Measurements from ENCODE around the gene MSLN. TPM values are rescaled to one million over a fixed set of nuclear protein-coding genes. Genes with fewer than 3 reads are reported as not detected.
"Not testable (repeated sequence)": the region's sequence is repeated elsewhere in the genome, so short reads cannot be mapped to it uniquely, and the experiment has no call there.

The MSLN gene
- polyA plus RNA-seq, 1 donor = 0.34 TPM

GRCh38 chr16:774086-775001, 13.8 kb downstream of the MSLN start:
- no peak for DNase-seq (ENCODE audit: low read depth)

- no peak for DNase-seq (ENCODE audit: low read depth)
Observed at GRCh38 chr16:775236-775796, 14.8 kb downstream of the MSLN start.

- DNase-seq (ENCODE audit: low read depth) = not testable (repeated sequence)
Observed at GRCh38 chr16:776298-776697, 15.8 kb downstream of the MSLN start.

GRCh38 chr16:776824-777223, 16.3 kb downstream of the MSLN start:
- DNase-seq (ENCODE audit: low read depth) = no peak

GRCh38 chr16:777826-778225, 17.3 kb downstream of the MSLN start:
- no peak for DNase-seq (ENCODE audit: low read depth)

GRCh38 chr16:778447-778846, 17.9 kb downstream of the MSLN start:
- DNase-seq (ENCODE audit: low read depth) = no peak

- no peak for DNase-seq (ENCODE audit: low read depth)
Observed at GRCh38 chr16:778909-779527, 18.5 kb downstream of the MSLN start.

GRCh38 chr16:779561-779960, 19.0 kb downstream of the MSLN start:
- no peak for DNase-seq (ENCODE audit: low read depth)

- DNase-seq (ENCODE audit: low read depth) = no peak
Observed at GRCh38 chr16:780296-780695, 19.8 kb downstream of the MSLN start.

- DNase-seq (ENCODE audit: low read depth) = no peak
Observed at GRCh38 chr16:781346-782010, 20.9 kb downstream of the MSLN start.

- DNase-seq (ENCODE audit: low read depth) = no peak
Observed at GRCh38 chr16:782258-782657, 21.7 kb downstream of the MSLN start.

- no peak for DNase-seq (ENCODE audit: low read depth)
Observed at GRCh38 chr16:782766-783403, 22.4 kb downstream of the MSLN start.

- no peak for DNase-seq (ENCODE audit: low read depth)
Observed at GRCh38 chr16:783404-784161, 23.0 kb downstream of the MSLN start.

- no peak for DNase-seq (ENCODE audit: low read depth)
Observed at GRCh38 chr16:784431-784830, 23.9 kb downstream of the MSLN start.

GRCh38 chr16:785563-786535, 25.3 kb downstream of the MSLN start:
- no peak for DNase-seq (ENCODE audit: low read depth)

- no peak for DNase-seq (ENCODE audit: low read depth)
Observed at GRCh38 chr16:787321-787966, 26.9 kb downstream of the MSLN start.

GRCh38 chr16:787978-788398, 27.5 kb downstream of the MSLN start, which contains the start of gene RPUSD1:
RPUSD1 (minus strand) TSS chr16:788381; CDS start chr16:787737, 644 bp downstream.
- no peak for DNase-seq (ENCODE audit: low read depth)

GRCh38 chr16:788399-789126, 28.0 kb downstream of the MSLN start, which contains the start of gene CHTF18:
CHTF18 (plus strand) TSS chr16:788620; CDS start chr16:788685, 65 bp downstream.
- peak; percentile 73 for DNase-seq (ENCODE audit: low read depth)

Measured in forelimb muscle (tissue), 1 donor.